Endothelial cell of umbilical vein (primary cell): Measurements from ENCODE around the gene FALEC. TPM values are rescaled to one million over a fixed set of nuclear protein-coding genes. Genes with fewer than 3 reads are reported as not detected.

Experiments used
- BruUV-seq: library from RNA; stranded (reverse); fragments of 400-500 nt; replicated peaks from 2 replicates; lab custom pipeline; 2021; lab: Mats Ljungman, UMichigan
- CTCF ChIA-PET: fragments of 300-600, 350-600 bp; sonication (Branson Sonifier 250); formaldehyde crosslinking; loops from one replicate; lab custom pipeline; 2021; ENCODE audit warnings: antibody characterized with exemption, inconsistent platforms; lab: Charles Lee
- POLR2A ChIA-PET: fragments of 300-600, 350-600 bp; sonication (Branson Sonifier 250); formaldehyde crosslinking; loops from one replicate; lab custom pipeline; 2021; ENCODE audit warnings: antibody characterized with exemption, inconsistent platforms; lab: Charles Lee
- DNase-seq: peaks from one replicate; pipeline ENCODE4 v3.0.0-alpha.2; 2011; ENCODE audit warnings: low read depth, low spot score
- FAIRE-seq: peaks from 2 replicates; lab custom pipeline; 2011; peaks lifted over from hg19 to GRCh38; lab: Jason Lieb, UNC
- H2AFZ ChIP-seq: 2 replicates; pipeline ENCODE4 v1.6.0; 2012; ENCODE audit warnings: low read depth, low read length, control low read depth, inconsistent platforms
- H3K27ac ChIP-seq: 2 replicates; pipeline ENCODE4 v1.5.1; 2011; ENCODE audit warnings: low read depth, mild to moderate bottlenecking, control low read depth, low read length, moderate library complexity; ENCODE audit not compliant: insufficient read depth
- H3K27me3 ChIP-seq, 2 experiments: 2 replicates each; pipeline versions ENCODE4 v1.6.0 to v1.6.1; 2011; ENCODE audit warnings: low read length in 2 of 2, mixed read lengths in 1 of 2; ENCODE audit not compliant: control insufficient read depth in 2 of 2, insufficient read depth in 2 of 2
- H3K36me3 ChIP-seq, 2 experiments: 2 replicates in 1 of 2; 3 replicates in 1 of 2; pipeline ENCODE4 v1.5.1; 2011; ENCODE audit warnings: low read length in 2 of 2, mild to moderate bottlenecking in 1 of 2, moderate library complexity in 1 of 2; ENCODE audit not compliant: control insufficient read depth in 2 of 2, insufficient read depth in 2 of 2; ENCODE audit errors: extremely low read depth in 1 of 2
- H3K4me1 ChIP-seq: 3 replicates; pipeline ENCODE4 v1.5.1; 2011; ENCODE audit warnings: mild to moderate bottlenecking, low read length; ENCODE audit not compliant: control insufficient read depth, insufficient read depth; ENCODE audit errors: extremely low read depth
- H3K4me2 ChIP-seq: 2 replicates; pipeline ENCODE4 v1.6.1; 2011; ENCODE audit warnings: low read length, control low read depth, mixed read lengths; ENCODE audit not compliant: insufficient read depth
- H3K4me3 ChIP-seq, 3 experiments: fragments of 200-600 bp in 1 of 3; sonication (generic), shearing (Covaris generic) in 1 of 3; replicated peaks in 1 of 3; 2 replicates each; pipeline ENCODE4 v1.5.1; 2011 to 2016; ENCODE audit warnings: control low read depth in 3 of 3, low read length in 3 of 3, mild to moderate bottlenecking in 2 of 3, inconsistent platforms in 1 of 3, low read depth in 1 of 3, moderate library complexity in 1 of 3; ENCODE audit not compliant: insufficient read depth in 1 of 3
- H3K79me2 ChIP-seq: 2 replicates; pipeline ENCODE4 v1.6.0; 2012; ENCODE audit warnings: low read length, inconsistent platforms; ENCODE audit not compliant: control insufficient read depth, insufficient read depth
- H3K9ac ChIP-seq: replicated peaks from 2 replicates; pipeline ENCODE3; 2011; ENCODE audit warnings: low read length, control low read depth; ENCODE audit not compliant: insufficient read depth; ENCODE audit errors: extremely low read depth
- H3K9me1 ChIP-seq: replicated peaks from 3 replicates; pipeline ENCODE4 v1.6.0; 2011; ENCODE audit warnings: mild to moderate bottlenecking, low read length; ENCODE audit not compliant: control insufficient read depth, insufficient read depth; ENCODE audit errors: extremely low read depth
- H3K9me3 ChIP-seq: replicated peaks from 2 replicates; pipeline ENCODE4 v1.5.1; 2012; ENCODE audit warnings: low read length, inconsistent platforms; ENCODE audit not compliant: control insufficient read depth, insufficient read depth
- H4K20me1 ChIP-seq: replicated peaks from 2 replicates; pipeline ENCODE3; 2011; ENCODE audit warnings: mild to moderate bottlenecking, low read length; ENCODE audit not compliant: control insufficient read depth, insufficient read depth; ENCODE audit errors: extremely low read depth
- EZH2 ChIP-seq: IDR thresholded peaks from 2 replicates; pipeline ENCODE4 v1.6.1; 2012; ENCODE audit warnings: borderline replicate concordance, low read depth, mild to moderate bottlenecking, moderate library complexity, low read length, inconsistent platforms; ENCODE audit not compliant: severe bottlenecking
- FOS ChIP-seq: IDR thresholded peaks from 2 replicates; pipeline ENCODE4 v1.6.1; 2011; ENCODE audit warnings: mild to moderate bottlenecking, low read length, moderate library complexity, borderline replicate concordance; ENCODE audit not compliant: insufficient read depth
- GATA2 ChIP-seq: IDR thresholded peaks from 2 replicates; pipeline ENCODE4 v1.7.0; 2011; ENCODE audit warnings: low read depth, mild to moderate bottlenecking, moderate library complexity, mixed read lengths, low read length; ENCODE audit not compliant: insufficient read length, insufficient read depth
- JUN ChIP-seq: IDR thresholded peaks from 2 replicates; pipeline ENCODE4 v1.6.1; 2011; ENCODE audit warnings: borderline replicate concordance, low read depth; ENCODE audit not compliant: insufficient read length, insufficient read depth
- MYC ChIP-seq: IDR thresholded peaks from one replicate; pipeline ENCODE4 v1.6.1; 2011; ENCODE audit warnings: mild to moderate bottlenecking, low read depth, low read length
- POLR2A ChIP-seq: IDR thresholded peaks from 2 replicates; pipeline ENCODE4 v1.6.1; 2012; ENCODE audit warnings: low read depth, mild to moderate bottlenecking, control low read depth, low read length
- POLR2AphosphoS5 ChIP-seq: IDR thresholded peaks from 2 replicates; pipeline ENCODE4 v1.6.1; 2012; ENCODE audit warnings: low read depth, mild to moderate bottlenecking, control low read depth, low read length, moderate library complexity; ENCODE audit not compliant: insufficient read depth
- dilution Hi-C: fragments of 300-500 bp; cut with MboI; formaldehyde crosslinking; loops from one replicate; pipeline ENCODE4 v1.15.0; 2019; ENCODE audit warnings: low sequenced_read_pairs; ENCODE audit not compliant: extremely low pct_ligation_motif_present
- intact Hi-C: fragments of 100-400 bp; cut with micrococcal nuclease; formaldehyde crosslinking; loops from one replicate; pipeline ENCODE4 v1.10.0; 2022
- polyA plus RNA-seq, 4 experiments: library from polyadenylated mRNA; depleted of rRNA in 3 of 4; stranded (reverse) in 3 of 4; unstranded in 1 of 4; fragments of >200 nt; gene quantifications; 2 replicates each; pipeline versions ENCODE4 v1.2.1 to v1.2.3, GENCODE V29; 2011 to 2012; ENCODE audit warnings: missing spikeins in 1 of 4
- total RNA-seq: library from RNA; stranded (reverse); gene quantifications from 2 replicates; pipeline ENCODE4 v1.2.3, GENCODE V29; 2021
- TF ChIP-seq, protein P1 (sequence below): IDR thresholded peaks from 2 replicates; pipeline ENCODE4 v1.6.1; 2011; ENCODE audit not compliant: insufficient read depth, insufficient read length
- TF ChIP-seq, protein P2 (sequence below), 2 donors: IDR thresholded peaks; 1 replicate in 1 of 2; 2 replicates in 1 of 2; pipeline ENCODE4 v1.5.1; 2011; ENCODE audit warnings: low read length in 2 of 2, mild to moderate bottlenecking in 2 of 2, moderate library complexity in 2 of 2, control low read depth in 1 of 2, inconsistent platforms in 1 of 2, low read depth in 1 of 2; ENCODE audit not compliant: insufficient read depth in 1 of 2; ENCODE audit errors: extremely low read depth in 1 of 2

The FALEC gene
- total and polyA plus RNA-seq, 2 donors (not counting 3 experiments of a cell fraction or from before 2014, with no cell fraction given): not detected

DNA sequence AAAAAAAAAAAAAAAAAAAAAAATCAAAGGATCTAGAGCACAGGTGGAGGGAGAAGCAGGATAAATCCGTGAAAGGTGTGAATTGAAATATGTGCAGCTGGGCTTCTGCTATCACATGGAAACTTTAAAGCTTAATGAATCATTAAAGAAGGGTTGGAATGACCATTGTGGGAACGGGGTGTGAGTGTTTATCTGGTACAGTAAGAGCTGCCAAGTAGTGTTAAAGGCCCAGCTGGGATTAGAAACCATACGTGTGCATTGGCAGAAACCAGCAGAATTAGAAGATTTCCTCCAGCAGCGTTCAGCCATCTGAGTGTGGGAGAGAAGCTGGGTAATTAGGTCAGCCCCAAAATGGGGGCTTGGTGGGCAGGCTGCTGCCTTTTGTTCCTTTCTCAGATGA, 13.5 kb downstream of the FALEC start:
- Histone ChIP-seq H2AFZ (peak overlapping the region; percentile 6), H3K9me1 (no peaks in the 10 kb centered on the region), H3K27ac (no peak overlapping the region), H3K4me1 (no peaks in the 10 kb centered on the region), H3K9me3 (no peaks in the 10 kb centered on the region), H3K4me3 (no peak overlapping the region), H3K4me2 (no peak overlapping the region), H3K9ac (no peak overlapping the region), H3K36me3 (no peaks in the 10 kb centered on the region), H3K27me3 (no peaks in the 10 kb centered on the region), H3K79me2 (no peaks in the 10 kb centered on the region), H4K20me1 (no peaks in the 10 kb centered on the region)
- CTCF ChIA-PET: interaction anchor here (0.7 to 1.0 kb wide), 2 partner anchors 12 to 15 kb away, joined by 3 read pairs; no protein-coding TSS in a partner anchor
- intact Hi-C loops: no loop called here
- DNase-seq (no peak), FAIRE-seq (no peak)
- TF ChIP-seq EZH2 (no peak), MYC (no peak), JUN (no peak), POLR2A (no peak), FOS (no peak), GATA2 (no peak), POLR2AphosphoS5 (no peak)
- TF ChIP-seq, protein P1, sequence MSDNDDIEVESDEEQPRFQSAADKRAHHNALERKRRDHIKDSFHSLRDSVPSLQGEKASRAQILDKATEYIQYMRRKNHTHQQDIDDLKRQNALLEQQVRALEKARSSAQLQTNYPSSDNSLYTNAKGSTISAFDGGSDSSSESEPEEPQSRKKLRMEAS: no peak
- TF ChIP-seq, protein P2, sequence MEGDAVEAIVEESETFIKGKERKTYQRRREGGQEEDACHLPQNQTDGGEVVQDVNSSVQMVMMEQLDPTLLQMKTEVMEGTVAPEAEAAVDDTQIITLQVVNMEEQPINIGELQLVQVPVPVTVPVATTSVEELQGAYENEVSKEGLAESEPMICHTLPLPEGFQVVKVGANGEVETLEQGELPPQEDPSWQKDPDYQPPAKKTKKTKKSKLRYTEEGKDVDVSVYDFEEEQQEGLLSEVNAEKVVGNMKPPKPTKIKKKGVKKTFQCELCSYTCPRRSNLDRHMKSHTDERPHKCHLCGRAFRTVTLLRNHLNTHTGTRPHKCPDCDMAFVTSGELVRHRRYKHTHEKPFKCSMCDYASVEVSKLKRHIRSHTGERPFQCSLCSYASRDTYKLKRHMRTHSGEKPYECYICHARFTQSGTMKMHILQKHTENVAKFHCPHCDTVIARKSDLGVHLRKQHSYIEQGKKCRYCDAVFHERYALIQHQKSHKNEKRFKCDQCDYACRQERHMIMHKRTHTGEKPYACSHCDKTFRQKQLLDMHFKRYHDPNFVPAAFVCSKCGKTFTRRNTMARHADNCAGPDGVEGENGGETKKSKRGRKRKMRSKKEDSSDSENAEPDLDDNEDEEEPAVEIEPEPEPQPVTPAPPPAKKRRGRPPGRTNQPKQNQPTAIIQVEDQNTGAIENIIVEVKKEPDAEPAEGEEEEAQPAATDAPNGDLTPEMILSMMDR (IDR thresholded peaks at IDR 0.05; ENCODE audit: extremely low read depth in 1 of 2, insufficient read depth in 1 of 2, low read depth in 1 of 2, low read length in 2 of 2): no peak
- POLR2A ChIA-PET: no interaction called here
- dilution Hi-C loops: no loop called here
- BruUV-seq: no TSS peak
